ENCODE results near the gene DNAH12.

DNA sequence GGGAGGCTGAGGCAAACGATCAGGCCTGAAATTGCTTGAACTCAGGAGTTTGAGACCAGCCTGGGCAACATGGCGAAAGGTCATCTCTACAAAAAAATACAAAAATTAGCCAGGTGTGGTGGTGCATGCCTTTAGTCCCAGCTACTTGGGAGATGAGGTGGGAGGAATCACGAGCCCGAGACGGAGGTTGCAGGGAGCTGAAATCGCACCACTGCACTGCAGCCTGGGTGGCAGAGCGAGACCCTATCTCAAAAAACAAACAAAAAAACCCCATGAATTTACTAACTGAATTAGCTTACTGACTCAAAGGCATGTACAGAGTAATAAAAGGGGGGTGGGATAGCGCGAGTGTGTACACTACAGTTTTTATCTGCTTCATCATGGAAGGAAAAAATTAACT, 33.7 kb upstream of the DNAH12 start:
- TF ChIP-seq, protein P1, sequence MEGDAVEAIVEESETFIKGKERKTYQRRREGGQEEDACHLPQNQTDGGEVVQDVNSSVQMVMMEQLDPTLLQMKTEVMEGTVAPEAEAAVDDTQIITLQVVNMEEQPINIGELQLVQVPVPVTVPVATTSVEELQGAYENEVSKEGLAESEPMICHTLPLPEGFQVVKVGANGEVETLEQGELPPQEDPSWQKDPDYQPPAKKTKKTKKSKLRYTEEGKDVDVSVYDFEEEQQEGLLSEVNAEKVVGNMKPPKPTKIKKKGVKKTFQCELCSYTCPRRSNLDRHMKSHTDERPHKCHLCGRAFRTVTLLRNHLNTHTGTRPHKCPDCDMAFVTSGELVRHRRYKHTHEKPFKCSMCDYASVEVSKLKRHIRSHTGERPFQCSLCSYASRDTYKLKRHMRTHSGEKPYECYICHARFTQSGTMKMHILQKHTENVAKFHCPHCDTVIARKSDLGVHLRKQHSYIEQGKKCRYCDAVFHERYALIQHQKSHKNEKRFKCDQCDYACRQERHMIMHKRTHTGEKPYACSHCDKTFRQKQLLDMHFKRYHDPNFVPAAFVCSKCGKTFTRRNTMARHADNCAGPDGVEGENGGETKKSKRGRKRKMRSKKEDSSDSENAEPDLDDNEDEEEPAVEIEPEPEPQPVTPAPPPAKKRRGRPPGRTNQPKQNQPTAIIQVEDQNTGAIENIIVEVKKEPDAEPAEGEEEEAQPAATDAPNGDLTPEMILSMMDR (conservative IDR thresholded peaks at IDR 0.05; ENCODE audit: low read length): no peak
- TF ChIP-seq EZH2phosphoT487 (IDR thresholded peaks at IDR 0.05; ENCODE audit: borderline replicate concordance): no peak
